Measurements from ENCODE around the gene TMPRSS12. TPM values are rescaled to one million over a fixed set of nuclear protein-coding genes. Genes with fewer than 3 reads are reported as not detected.

The TMPRSS12 gene
- total and polyA plus RNA-seq, 9 of the 15 experiments (the other 6 are each of a cell fraction or from before 2014, with no cell fraction given), result 0.04 TPM; not detected in 8

DNA sequence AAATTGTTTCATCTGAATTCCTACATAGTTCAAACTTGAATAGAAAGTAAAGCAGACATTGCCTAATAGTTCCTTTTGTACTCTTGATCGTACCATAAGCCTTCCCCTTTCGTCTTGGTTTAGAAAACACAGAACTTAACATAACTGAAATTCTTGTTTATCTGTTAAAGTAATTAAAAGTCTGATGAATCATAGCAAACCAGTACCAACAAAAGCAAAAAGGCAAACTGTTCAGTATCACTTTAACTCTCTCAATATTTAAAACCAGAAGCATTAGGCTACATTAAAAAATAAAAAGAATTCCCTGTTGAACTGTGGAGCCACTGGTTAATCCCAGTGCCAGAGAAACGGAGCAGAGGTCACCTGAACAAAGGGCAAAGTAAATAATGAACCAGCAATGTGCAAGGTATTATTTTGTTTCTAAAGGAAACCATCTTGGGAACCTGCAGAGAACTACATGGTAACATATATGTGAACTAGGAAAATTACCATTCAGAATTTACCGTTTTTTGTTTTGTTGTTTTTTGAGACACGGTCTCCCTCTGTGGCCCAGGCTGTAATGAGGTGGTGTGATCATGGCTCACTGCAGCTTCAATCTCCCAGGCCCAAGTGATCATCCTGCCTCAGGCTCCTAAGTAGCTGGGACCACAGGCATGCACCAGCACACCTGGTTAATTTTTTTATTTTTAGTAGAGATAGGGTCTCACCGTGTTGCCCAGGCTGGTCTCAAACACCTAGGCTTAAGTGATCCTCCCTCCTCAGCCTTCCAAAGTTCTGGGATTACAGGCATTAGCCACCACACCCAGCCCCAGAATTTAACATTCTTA lies 92.5 kb downstream of the TMPRSS12 start:
- H3K9me1 ChIP-seq (ENCODE audit: control insufficient read depth, insufficient read depth, low read length), result no peaks in the 10 kb centered on the region
- no peak overlapping the region for H3K9ac ChIP-seq (ENCODE audit: insufficient read depth in 1 of 2, low read depth in 2 of 2, low read length in 2 of 2)
- FAIRE-seq (no peak), DNase-seq (ENCODE audit: extremely low read depth in 1 of 4, low spot score in 3 of 4) (no peak), ATAC-seq (no peak)
- no peaks in the 10 kb centered on the region for H4K20me1 ChIP-seq (replicated peaks; ENCODE audit: control insufficient read depth, insufficient read depth, low read length)
- H3K27ac ChIP-seq (ENCODE audit: extremely low read depth, low read depth, low read length), result no peak overlapping the region
- no peak overlapping the region for H3K4me2 ChIP-seq (ENCODE audit: insufficient read depth, low read length)
- WGBS (ENCODE audit: insufficient coverage, low coverage, missing lambda C conversion rate), result 65% methylated on average over 6 of the region's 6 CpGs
- TF ChIP-seq SREBF2 (CRISPR knock-in tag; IDR thresholded peaks at IDR 0.05), result no peak
- TF ChIP-seq ETV6 (IDR thresholded peaks at IDR 0.05; ENCODE audit: borderline replicate concordance in 1 of 2, low read depth in 2 of 2, low read length in 1 of 2), result no peak
- TF ChIP-seq ETV6 (CRISPR knock-in tag; IDR thresholded peaks at IDR 0.05; ENCODE audit: borderline replicate concordance), result no peak
- no peak for TF ChIP-seq ILF3 (IDR thresholded peaks at IDR 0.05; ENCODE audit: borderline replicate concordance)
- no peaks in the 10 kb centered on the region for H3K27me3 ChIP-seq (ENCODE audit: control insufficient read depth in 2 of 2, insufficient read depth in 2 of 2, low read length in 2 of 2)
- peaks cover 5 to 36% of the 10 kb centered on the region in 2 experiments for H3K4me1 ChIP-seq (replicated peaks in 1 of 2; ENCODE audit: control insufficient read depth in 2 of 2, insufficient read depth in 2 of 2, low read length in 2 of 2)
- peaks cover 13% of the 10 kb centered on the region for H3K9me3 ChIP-seq (replicated peaks; ENCODE audit: control insufficient read depth, insufficient read depth, low read depth, low read length)
- peak overlapping the region; percentile 42; the same call in 1 of the 2 replicates for H2AFZ ChIP-seq (ENCODE audit: low read depth, low read length)
- in situ Hi-C loops (cut with MboI), result no loop called here
- no TSS peak for BruUV-seq (replicated peaks)
- no peak overlapping the region for H3K4me3 ChIP-seq
- intact Hi-C loops (cut with micrococcal nuclease), result no loop called here
- ChIA-PET POLR2A (interaction anchor here (1.1 kb wide), 1 partner anchor 11 kb away, joined by 3 read pairs; no protein-coding TSS in a partner anchor), CTCF (ENCODE audit: low intra/inter-chr PET ratio) (no interaction called here)
- no peaks in the 10 kb centered on the region for H3K79me2 ChIP-seq (ENCODE audit: control insufficient read depth, insufficient read depth, low read length)
- H3K36me3 ChIP-seq (ENCODE audit: control insufficient read depth, insufficient read depth, low read length), result no peaks in the 10 kb centered on the region; the same call in 2 of the 3 replicates
